ENCODE measurements around the gene BCL3. TPM values are rescaled to one million over a fixed set of nuclear protein-coding genes. Genes with fewer than 3 reads are reported as not detected.

Gene BCL3
- total and polyA plus RNA-seq, 4 donors, result 17.6 to 233 (median 63.8) TPM

- H3K27ac ChIP-seq (ENCODE audit: low read depth in 1 of 2, low read length in 1 of 2), result no peak overlapping the region
- no peak overlapping the region for H3K9ac ChIP-seq (ENCODE audit: insufficient read depth in 1 of 2, low read length in 2 of 2)
- no peaks in the 10 kb centered on the region for H3K36me3 ChIP-seq (ENCODE audit: control insufficient read depth in 4 of 4, insufficient read depth in 4 of 4, low read length in 4 of 4)
- peaks cover 0 to 13% (median 6%) of the 10 kb centered on the region in 5 donors for H3K4me1 ChIP-seq (ENCODE audit: control insufficient read depth in 5 of 5, insufficient read depth in 5 of 5, low read length in 5 of 5)
- WGBS, 2 donors, result 67 to 74% methylated on average over 13 of the region's 13 CpGs
- no peak overlapping the region for H3K4me3 ChIP-seq
- TF ChIP-seq, protein P1, sequence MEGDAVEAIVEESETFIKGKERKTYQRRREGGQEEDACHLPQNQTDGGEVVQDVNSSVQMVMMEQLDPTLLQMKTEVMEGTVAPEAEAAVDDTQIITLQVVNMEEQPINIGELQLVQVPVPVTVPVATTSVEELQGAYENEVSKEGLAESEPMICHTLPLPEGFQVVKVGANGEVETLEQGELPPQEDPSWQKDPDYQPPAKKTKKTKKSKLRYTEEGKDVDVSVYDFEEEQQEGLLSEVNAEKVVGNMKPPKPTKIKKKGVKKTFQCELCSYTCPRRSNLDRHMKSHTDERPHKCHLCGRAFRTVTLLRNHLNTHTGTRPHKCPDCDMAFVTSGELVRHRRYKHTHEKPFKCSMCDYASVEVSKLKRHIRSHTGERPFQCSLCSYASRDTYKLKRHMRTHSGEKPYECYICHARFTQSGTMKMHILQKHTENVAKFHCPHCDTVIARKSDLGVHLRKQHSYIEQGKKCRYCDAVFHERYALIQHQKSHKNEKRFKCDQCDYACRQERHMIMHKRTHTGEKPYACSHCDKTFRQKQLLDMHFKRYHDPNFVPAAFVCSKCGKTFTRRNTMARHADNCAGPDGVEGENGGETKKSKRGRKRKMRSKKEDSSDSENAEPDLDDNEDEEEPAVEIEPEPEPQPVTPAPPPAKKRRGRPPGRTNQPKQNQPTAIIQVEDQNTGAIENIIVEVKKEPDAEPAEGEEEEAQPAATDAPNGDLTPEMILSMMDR (IDR thresholded peaks at IDR 0.05; ENCODE audit: control extremely low read depth, extremely low read depth), result no peak
- ATAC-seq (ENCODE audit: insufficient read depth, low FRiP score) (no peak), DNase-seq (no peak)
- H3K9me3 ChIP-seq (ENCODE audit: control insufficient read depth in 4 of 4, insufficient read depth in 3 of 4, low read length in 3 of 4), result no peaks in the 10 kb centered on the region
- H3K27me3 ChIP-seq (ENCODE audit: control insufficient read depth in 3 of 3, insufficient read depth in 3 of 3, low read length in 2 of 3), result no peaks in the 10 kb centered on the region
Observed at GRCh38 chr19:44737238-44738071, 11.1 kb upstream of the BCL3 start.

DNA sequence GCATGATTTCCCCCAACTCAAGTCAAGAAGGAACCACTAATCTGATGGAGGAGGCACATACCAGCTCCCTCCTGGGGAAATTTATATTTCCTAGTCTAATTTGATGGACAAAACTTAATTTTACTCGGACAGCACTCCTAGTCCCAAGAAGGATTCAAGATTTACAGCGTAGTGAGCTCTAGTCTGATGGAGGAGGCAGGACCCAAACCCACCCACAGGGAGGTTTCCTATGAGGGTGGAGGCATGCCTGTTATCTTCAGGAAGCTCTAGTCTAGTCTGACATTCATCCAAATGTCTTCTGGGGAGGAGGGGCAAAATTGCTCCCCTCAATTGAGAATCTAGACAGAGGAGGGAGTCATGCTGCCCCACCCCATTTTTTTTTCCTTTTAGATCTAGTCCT, 10.4 kb upstream of the BCL3 start:
- TF ChIP-seq, protein P1 (IDR thresholded peaks at IDR 0.05; ENCODE audit: control extremely low read depth, extremely low read depth), result no peak
- H3K9me3 ChIP-seq (ENCODE audit: control insufficient read depth in 4 of 4, insufficient read depth in 3 of 4, low read length in 3 of 4), result no peaks in the 10 kb centered on the region
- H3K27me3 ChIP-seq (ENCODE audit: control insufficient read depth in 3 of 3, insufficient read depth in 3 of 3, low read length in 2 of 3), result no peaks in the 10 kb centered on the region
- H3K4me1 ChIP-seq (ENCODE audit: control insufficient read depth in 5 of 5, insufficient read depth in 5 of 5, low read length in 5 of 5), result peaks cover 5 to 18% (median 12%) of the 10 kb centered on the region in 5 donors
- H3K36me3 ChIP-seq (ENCODE audit: control insufficient read depth in 4 of 4, insufficient read depth in 4 of 4, low read length in 4 of 4), result no peaks in the 10 kb centered on the region
- no peak for DNase-seq
- no peak overlapping the region for H3K27ac ChIP-seq (ENCODE audit: low read depth in 1 of 2, low read length in 1 of 2)
- 82 to 84% methylated on average over 2 of the region's 2 CpGs for WGBS, 2 donors
- no peak overlapping the region for H3K9ac ChIP-seq (ENCODE audit: insufficient read depth in 1 of 2, low read length in 2 of 2)
- ATAC-seq (ENCODE audit: insufficient read depth, low FRiP score), result no peak
- no peak overlapping the region for H3K4me3 ChIP-seq

- no peaks in the 10 kb centered on the region for H3K36me3 ChIP-seq (ENCODE audit: control insufficient read depth in 4 of 4, insufficient read depth in 4 of 4, low read length in 4 of 4)
- H3K4me3 ChIP-seq, result no peak overlapping the region
- H3K27me3 ChIP-seq (ENCODE audit: control insufficient read depth in 3 of 3, insufficient read depth in 3 of 3, low read length in 2 of 3), result no peaks in the 10 kb centered on the region
- no peak overlapping the region for H3K9ac ChIP-seq (ENCODE audit: insufficient read depth in 1 of 2, low read length in 2 of 2)
- peaks cover 5 to 20% (median 12%) of the 10 kb centered on the region in 5 donors for H3K4me1 ChIP-seq (ENCODE audit: control insufficient read depth in 5 of 5, insufficient read depth in 5 of 5, low read length in 5 of 5)
- peak overlapping the region in 1 of 2 donors; percentile 7 for H3K27ac ChIP-seq (ENCODE audit: low read depth in 1 of 2, low read length in 1 of 2)
- ATAC-seq (ENCODE audit: insufficient read depth, low FRiP score), result no peak
- WGBS, 2 donors, result 40 to 43% methylated on average over 11 of the region's 11 CpGs
- TF ChIP-seq, protein P1 (IDR thresholded peaks at IDR 0.05; ENCODE audit: control extremely low read depth, extremely low read depth), result no peak
- H3K9me3 ChIP-seq (ENCODE audit: control insufficient read depth in 4 of 4, insufficient read depth in 3 of 4, low read length in 3 of 4), result no peaks in the 10 kb centered on the region
- no peak for DNase-seq
Observed at GRCh38 chr19:44738603-44739558, 9.6 kb upstream of the BCL3 start.
